GM10847 (cell line): ENCODE results near the gene DISP2.

Experiments used
- POLR2A ChIP-seq: IDR thresholded peaks from 2 replicates; pipeline ENCODE4 v1.6.1; 2011; ENCODE audit not compliant: insufficient read length; ENCODE audit errors: extremely low read depth

DISP2 gene

DNA sequence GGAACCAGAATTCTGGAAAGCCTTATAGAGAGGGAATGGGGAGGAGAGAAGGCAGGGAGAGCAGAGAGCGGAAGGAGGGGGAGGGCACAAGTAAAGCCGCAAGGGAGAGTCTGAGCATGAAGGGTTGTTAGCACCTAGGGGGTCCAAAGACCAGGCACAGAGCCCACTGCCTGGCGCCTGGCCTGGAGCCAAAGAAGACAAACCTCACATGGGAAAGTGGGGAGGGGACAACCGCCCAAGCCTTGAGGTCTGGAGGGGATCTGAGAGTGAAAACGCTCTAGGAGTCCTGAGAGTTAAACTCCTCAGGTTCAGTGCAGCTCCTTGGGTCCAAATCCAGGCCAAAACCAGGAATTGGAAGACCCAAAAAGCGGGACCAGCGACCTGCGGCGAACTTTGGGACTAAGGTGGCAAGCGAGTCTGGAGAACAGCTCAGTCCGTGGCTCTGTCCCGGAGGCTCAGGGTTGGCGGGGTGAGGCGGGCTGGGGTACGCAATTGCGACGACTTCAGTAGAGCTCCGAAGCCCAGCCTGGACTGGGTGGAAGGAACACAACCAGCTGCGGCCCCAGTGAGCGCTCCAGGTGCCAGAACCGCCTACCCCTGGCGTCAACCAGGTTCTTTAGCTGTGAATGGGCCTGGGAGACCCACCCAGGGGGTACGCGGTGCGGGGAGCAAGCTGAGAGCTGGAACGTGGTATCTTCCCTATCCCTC, 35.3 kb upstream of the DISP2 start:
- no peak for TF ChIP-seq POLR2A

- peak; percentile 20 for TF ChIP-seq POLR2A
Measured at GRCh38 chr15:40323239-40323952, 34.6 kb upstream of the DISP2 start, which contains the start of gene INAFM2. INAFM2 (plus strand) TSS chr15:40323692; CDS start chr15:40324056, 364 bp downstream.

GRCh38 chr15:40323953-40324937, 33.8 kb upstream of the DISP2 start:
- no peak for TF ChIP-seq POLR2A

DNA sequence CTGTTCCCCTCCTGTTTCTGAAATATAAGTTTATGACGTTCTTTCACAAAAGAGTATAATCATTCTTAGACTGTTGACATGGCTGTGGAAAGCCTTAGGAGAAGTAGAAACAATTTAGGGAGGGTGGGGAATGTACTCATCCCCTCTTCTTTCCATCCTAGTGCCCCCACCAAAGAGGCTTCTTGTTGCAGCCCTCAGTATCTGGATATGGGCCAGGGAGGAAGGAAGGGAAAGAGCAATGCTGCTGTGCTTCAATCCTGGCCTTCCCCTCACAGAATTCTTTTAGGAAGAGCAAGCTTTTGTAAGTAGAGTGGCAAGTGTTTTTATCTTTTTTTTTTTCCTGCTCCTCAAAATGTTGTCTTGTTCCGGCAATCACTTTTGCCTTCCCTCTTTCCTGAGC, 32.8 kb upstream of the DISP2 start:
- TF ChIP-seq POLR2A: no peak

DNA sequence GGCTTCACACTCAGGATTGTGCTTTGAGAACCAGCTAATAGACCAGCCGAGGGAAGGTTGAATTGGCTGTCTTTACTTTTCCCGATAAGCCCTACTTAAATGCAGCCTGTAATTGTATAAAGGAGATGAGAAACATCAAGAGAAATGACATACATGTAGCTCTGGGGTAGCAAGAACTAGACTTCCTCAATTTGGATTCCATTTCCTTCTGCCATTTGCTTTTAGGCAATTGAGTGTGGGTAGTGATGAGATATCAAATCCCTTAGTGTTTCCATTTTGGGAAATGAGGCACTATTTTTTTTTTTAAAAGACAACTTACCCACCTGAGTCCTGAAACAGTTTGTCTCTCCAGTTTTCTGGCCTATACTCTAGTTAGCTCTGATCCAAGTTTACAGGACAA, 32.3 kb upstream of the DISP2 start:
- TF ChIP-seq POLR2A: no peak

GRCh38 chr15:40327457-40327856, 30.6 kb upstream of the DISP2 start:
- no peak for TF ChIP-seq POLR2A

DNA sequence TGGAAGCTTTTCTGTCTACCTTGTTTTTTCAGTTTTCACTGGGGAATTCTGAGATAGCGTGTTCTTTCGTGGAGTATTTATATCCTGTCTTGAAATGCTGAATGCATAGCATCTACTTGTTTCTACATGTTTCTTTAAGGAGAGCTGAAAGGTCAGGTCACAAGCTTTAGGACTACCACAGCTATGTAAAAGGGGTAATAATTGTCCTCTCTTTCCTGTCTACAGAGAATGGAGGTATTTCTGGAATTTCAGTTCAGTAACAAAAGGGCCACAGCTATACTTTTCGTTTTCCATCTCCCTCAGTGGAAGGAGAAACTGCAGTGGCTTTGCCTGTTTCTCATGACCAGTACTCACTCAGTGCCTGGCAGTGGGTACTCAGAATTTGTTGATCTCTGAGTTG, 29.8 kb upstream of the DISP2 start:
- TF ChIP-seq POLR2A: no peak

GRCh38 chr15:40328751-40329150, 29.3 kb upstream of the DISP2 start:
- TF ChIP-seq POLR2A: no peak

GRCh38 chr15:40329804-40330203, 28.2 kb upstream of the DISP2 start:
- TF ChIP-seq POLR2A: no peak

DNA sequence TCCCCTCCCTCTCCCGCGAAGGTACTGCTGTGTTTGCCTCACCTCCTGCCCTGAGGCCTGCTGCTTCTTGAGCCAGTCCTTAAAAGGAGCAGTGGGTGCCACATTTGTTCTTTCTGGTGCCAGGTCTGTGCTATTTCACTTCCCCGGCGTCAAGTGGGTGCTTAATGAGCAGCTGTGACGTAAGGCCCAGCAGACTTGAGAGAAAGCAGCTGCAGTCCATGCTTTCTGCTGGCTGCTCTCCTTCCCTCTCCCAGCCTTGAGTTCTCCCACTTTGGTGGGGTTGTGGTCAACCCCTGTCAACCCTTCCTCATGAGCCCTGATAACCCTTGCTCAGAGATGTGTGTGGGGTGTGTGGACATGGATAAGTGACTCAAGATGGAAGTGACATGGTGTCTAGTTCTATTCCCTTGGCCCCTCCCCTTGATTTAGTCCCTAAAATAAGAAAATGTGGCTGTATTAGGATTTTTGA, 27.6 kb upstream of the DISP2 start:
- TF ChIP-seq POLR2A: no peak

DNA sequence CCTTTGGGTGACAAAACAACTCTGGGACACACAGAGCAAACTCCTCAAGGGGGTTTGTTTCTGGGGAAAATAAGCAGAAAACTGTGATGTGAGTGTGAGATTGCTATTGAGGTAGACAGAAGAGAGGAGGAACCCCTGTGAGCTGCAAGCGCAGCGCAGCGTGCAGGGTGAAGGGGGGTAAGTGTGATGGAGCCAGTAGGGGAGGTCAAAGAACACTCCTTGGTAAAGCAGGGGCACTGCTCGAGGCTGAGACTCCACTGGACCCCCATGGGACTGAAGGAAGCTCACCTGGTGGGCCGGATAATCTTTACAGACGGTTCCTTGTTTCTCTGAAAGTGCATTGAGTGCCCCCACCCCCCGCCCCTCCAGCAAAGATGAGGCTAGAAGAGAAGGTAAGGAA, 27.0 kb upstream of the DISP2 start:
- TF ChIP-seq POLR2A: no peak

DNA sequence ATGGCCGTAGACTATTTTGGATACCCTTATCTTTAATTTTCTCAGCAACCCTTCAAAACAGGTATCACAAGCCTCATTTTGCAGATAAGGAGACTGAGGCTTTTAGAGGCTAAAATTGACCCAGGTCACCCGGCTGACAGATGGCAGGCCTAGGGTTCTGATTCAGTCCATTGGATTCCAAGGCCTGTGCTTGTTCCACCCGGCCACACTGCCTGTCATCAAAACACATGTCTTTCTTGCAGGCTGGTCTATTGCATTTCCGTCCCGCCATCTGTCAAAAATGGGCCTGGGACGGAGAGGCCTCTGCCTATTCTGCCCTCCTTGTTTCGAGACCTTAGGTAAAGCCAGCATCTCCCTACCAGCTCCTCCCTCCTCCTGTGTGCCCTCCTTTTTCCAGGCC, 26.4 kb upstream of the DISP2 start:
- no peak for TF ChIP-seq POLR2A

DNA sequence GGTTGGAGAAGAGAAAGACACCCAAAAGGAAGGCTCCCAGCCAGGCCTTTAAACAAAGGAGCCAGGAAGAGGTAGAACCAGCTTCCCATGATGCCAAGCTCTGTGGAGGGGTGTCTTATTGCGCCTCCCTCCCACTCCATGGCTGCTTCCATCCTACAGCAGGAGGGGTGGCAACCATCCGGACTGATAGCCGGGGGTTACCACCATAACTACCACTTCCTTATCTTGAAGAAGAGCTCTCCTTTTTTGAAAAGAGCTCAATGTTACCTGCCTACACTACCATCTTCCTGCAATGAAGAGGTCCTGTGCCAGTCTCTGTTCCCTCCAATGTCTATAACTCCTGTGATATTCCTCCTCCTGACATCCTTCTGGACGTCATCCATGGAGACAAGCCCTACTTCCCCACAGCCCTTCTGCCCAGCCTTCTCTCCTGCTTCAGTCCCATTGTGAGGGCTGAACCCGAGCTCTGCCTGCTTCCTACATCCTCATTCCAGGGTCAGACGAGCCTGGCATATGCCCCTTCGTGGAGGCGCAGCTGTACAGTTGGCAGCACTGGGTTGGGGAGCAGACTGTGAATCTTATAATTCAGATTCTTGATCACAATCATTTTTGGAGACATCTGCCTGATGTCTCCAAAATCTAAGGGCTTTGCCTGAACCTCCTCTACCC, 25.8 kb upstream of the DISP2 start:
- no peak for TF ChIP-seq POLR2A

DNA sequence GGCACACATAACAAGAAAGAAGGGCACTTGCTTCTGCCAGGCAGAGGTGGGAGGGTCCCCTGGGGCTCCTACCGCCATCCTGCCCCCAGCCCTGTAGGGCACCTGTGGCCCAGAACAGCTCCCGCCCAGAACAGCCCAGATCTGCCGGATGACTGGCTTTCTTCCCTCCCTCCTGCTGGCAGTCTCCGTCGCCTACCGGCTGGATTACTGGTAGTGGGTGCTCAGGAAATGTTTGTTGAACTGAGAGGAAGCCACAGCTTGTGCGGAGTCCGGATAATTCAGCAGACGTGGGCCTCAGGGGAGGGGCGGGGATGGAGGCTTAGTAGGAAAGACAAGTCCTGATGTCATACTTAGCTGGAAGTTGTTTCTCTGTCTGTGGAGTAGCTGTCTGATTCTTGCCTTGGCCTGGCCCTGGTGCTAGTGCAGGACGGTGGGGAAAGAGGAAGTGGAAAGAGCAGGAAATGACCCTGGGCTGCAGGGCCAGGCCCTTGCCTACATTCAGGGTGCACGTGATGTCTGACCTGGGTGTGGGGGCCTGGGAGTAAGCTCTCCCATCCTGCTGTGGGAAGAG, 24.0 kb upstream of the DISP2 start:
- TF ChIP-seq POLR2A: no peak

DNA sequence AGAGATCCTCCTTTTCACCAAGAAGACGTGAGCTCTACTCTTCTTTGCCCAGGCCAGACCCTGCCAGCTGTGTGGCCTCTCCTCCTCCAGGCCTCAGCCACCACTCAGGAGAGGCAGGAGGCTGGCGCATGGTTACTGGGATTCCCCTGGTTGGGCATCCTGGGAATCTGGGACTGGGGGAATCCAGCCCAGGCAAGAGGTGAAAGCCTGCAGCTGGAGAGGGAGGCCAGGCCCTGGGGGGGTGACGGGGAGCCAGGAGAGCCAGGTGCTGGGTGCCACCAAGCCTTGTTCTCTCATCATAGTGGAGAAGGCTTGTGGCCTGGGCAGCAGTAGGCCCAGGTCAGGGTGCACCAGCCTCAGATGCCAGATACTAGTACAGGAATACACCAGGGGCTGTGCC, 23.5 kb upstream of the DISP2 start:
- TF ChIP-seq POLR2A: no peak
